ENCODE measurements around the gene CALCOCO1.

CALCOCO1 gene

DNA sequence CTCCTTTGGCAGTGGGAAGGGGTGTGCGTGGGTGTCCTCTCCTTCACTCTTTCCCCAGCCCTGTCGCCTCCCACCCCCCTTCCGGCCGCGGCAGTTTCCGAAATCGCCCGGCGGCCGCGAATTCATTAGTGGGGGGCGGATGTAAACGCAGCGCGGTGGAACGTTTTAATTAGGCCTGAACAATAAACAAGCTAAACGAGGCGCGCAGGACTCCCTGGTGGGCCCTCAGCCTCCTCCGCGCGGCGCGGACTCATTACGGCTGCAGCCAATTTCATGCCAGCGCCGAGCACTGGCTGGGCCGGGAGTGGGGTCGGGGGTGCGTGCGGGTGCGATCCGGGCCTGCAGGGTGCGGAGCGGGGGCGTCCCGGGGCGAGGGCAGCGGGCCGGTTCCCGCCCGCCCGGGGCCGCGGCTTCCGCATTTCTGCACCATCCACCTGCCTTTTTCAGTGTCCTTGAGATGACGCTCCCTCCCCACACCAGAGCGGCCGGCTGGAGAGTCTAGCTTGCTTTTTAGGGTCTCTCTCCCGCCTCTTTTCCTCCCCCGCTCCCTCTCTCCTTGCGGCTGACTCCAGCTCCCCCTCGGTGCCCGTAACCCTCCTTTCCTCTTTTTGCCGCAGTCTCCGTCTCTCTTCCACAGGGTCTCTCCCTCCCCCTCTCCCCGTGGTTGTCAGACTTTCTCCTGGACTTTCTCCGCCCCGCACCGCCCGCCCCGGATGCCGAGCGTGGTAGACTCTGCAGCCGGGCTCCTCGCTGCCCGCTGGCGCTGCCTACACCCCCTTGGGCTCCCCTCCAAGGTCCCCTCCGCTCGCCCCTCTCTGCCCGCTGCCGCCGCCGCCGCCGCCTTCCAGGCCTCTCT lies 24.3 kb upstream of the CALCOCO1 start, which contains the start of gene CISTR:
Gene CISTR, minus strand, starts transcription at position 644 of the 856 bp plus-strand sequence.
- no peak for DNase-seq

DNA sequence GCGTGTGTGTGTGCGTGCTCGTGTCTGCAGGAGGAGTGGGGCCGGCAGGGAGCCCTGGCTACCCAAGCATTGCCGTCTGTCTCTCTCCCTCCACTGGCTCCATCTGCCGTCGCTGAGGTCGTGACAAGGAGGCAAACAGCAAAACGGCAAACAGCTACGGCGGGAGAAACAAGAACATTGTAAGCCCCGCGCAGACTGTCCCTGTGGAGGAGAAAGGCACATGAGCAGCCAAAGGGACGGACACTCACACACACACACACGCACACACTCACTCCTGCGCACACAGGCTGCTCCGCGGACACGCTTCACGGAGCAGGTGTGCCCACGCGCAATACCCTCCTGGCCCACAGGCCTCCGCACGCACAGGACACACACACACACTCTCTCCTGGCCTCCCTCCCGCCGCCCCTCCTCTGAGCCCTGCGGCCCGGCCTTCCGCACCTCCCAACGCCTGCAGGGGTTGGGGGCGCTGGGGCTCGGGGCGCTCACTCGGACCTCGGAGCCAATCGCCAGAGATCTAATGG lies 23.6 kb upstream of the CALCOCO1 start:
- DNase-seq, result no peak

DNA sequence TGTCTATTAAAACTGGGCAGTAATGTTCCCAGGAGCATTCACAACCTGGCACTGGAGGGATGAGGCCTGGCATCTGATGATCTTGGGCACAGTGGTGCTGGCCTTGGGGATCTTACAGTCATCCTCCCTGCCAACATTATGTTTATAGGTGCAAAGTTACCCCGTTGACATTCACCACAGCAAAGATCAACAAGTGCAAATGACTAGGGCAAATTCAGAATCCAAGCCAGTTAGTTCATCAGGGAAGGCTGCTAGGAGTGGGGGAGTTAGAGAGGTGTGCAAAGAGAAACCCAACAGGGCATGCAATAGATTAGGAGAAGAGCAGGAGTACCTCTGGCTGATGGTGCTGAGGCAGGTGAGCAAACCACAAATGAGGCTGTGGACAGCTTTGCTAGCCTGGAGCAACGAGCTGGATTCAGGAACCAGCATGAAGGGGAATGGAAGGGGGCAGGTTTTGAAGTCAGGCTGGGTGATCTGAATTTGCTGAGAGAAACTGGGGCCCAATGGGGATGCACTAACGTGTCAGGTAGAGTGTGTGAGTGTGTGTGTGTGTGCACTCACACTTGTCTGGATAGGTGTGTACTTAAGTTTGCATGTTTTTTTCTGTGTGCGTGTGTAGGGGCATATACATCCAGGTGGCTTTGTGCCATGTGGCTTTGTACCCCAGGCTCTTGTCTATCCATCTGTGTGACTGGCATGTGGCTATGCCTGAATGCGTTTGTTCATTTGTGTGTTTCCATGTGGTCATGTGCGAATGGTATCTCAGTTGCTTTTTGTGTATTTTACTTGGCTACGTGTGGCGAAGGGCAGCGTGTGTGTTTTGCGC lies 22.9 kb upstream of the CALCOCO1 start:
- DNase-seq, result no peak

GRCh38 chr12:53748072-53748840 lies 21.0 kb upstream of the CALCOCO1 start:
- DNase-seq, result no peak

DNA sequence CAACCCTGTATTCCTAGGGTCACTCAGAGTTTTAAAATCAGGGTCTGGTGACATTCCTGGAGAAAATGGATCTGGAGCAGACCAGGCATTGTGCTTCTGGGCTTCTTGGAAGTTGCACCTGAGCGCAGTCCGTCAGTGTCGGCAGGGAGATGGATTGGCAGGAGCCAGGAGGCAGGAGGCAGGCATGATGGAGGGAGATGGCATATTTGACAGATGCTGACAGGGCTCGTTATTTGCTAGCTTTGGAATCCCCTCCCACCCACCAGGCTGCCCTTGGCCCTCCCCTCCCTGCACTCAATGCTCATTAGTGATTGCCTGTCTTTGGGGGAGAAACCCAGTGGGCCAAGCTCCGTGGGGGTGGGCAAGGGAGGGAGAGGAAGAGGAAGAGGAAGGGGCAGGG lies 19.8 kb upstream of the CALCOCO1 start:
- no peak for DNase-seq

DNA sequence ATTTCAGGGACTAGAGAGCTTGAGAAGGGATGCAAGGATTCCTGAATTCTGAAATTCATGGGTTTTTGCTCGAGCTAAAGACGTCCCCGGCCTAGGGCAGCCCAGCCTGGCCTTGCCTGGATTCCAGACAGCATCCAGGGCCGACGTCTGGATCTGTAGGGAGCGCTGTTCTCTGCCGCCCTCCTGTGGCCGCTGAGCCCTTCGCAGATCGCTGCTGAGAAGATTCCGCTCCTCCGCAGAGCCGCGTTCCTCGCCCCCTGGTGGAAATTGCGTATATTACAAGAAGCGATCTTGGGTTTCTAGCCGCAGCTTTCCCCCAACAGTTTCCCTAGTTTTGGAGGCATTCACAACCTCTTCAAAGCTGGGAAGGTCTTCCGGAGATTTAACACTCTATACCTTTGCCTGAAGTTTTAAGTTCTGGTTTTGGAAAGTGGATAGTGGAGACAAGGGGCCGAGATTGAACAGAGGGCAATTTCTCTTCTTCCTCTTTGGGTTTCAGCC lies 19.4 kb upstream of the CALCOCO1 start:
- DNase-seq, result peak; percentile 87

DNA sequence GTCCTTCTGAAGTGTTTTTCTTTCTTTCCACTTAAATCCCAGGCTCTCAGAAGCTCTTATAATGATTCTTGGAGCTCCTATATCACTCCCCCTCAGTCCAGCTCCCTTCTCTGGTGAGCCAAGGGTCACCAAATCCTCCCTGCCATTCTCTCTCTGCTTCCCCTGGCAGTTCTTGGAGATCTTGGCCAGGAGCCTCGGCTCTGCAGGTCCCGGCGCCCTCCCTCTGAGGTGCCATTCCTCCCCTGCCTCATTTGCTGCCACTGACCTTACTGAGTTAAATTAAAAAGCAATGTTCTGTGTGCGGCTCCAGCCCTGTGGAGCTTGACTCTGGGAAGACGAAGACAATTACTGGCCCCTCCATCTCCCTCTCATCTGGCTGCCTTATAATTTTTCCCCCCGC lies 17.5 kb upstream of the CALCOCO1 start:
- no peak for DNase-seq

DNA sequence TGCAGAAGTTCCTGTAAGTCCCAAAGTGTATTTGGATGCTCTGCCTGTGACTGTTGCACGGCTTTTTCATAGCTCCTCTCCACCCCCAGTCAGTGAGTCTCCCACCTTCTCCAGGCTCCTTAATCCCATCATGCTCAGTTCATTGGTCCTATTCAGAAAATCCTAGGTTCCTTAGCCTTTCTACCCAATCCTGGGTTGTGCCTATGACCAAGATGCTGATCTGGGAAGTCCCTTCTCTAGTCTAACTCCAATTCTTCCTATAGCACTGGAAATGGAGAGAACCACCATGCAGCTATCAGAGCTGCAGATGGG lies 16.8 kb upstream of the CALCOCO1 start:
- no peak for DNase-seq

GRCh38 chr12:53743266-53744129 lies 16.2 kb upstream of the CALCOCO1 start:
- peak; percentile 61 for DNase-seq

DNA sequence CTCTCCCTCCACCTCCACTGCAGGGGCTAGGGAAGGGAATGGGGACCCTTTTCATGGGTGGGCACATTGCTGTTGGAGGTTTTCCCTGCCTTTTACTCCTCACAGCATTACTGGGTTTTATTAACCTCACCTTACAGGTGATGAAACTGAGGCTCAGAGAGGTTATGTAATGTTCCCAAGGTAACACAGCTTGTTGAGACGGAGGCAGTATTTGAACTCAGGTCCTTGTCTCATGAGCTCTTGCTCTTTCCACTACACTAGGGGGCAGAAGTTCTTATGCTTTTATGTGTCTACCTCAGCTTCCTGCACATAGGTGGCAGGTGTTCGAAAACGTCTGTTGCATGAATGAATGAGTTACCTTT lies 12.9 kb upstream of the CALCOCO1 start:
- no peak for DNase-seq

- DNase-seq, result no peak
Measured at GRCh38 chr12:53739214-53740129, 12.2 kb upstream of the CALCOCO1 start.

DNA sequence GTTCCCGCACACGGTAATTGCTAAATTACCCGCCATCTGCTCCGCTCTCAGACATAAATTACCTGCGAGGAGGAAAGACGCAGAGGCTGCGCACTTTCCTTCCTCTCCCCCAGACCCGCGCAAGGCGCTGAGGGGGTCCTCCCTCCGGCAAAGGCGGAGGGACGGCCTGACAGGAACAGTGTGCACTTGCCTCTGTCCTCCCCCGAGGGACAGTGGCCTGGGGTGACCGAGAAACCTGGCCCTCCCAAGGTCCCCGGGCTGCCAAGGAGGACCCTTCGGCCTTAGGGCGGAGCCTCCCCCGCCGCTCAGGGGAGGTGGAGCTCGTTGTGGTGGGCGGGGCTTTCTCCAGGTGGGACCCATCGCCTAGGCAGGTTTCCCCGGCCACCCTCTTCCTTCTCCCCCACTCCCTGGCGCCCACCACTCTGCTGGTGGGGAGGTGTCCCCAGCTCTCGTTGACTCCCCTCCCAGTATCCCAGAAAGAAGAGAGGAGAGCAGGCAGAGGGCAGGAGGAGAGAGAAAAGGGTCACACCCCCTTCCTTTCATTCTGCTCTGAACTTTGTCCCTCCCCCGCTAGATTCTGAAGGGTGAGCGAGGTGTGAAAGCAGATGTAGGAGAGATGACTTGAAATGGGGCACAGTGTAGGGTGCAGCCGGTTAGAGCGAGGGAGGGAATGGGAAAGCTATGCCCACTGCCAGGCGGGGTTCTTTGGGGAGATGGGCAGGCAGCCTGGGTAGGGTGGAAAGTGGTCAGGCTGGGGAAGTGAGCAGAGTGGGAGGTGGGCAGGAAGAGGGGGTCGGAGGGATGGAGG lies 11.4 kb upstream of the CALCOCO1 start:
- no peak for DNase-seq

GRCh38 chr12:53737951-53738405 lies 10.7 kb upstream of the CALCOCO1 start:
- DNase-seq, result no peak

GRCh38 chr12:53737093-53737808 lies 10.0 kb upstream of the CALCOCO1 start:
- no peak for DNase-seq

- DNase-seq, result no peak
Measured at GRCh38 chr12:53736592-53736991, 9.3 kb upstream of the CALCOCO1 start.

DNA sequence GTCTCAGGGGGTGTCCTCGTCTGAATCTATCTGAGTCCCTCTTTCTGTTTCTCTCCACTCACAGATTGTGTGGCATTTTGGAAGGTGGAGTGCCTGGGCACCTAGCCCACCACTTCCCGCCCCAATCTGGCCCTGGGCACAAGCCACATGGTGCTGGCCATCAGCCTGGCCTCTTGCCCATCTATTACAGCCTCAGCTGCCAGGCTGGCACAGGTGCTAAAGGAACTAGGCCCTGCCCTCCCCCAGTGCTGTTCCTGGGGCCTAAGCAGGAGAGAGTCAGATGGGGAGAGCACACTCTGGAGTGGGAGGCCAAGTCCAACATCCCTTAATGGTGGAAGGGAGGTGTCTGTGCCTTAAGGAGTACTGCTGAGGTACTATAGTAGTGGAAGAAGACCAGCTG lies 8.3 kb upstream of the CALCOCO1 start:
- DNase-seq, result no peak

GRCh38 chr12:53734425-53734824 lies 7.2 kb upstream of the CALCOCO1 start:
- DNase-seq, result no peak

DNA sequence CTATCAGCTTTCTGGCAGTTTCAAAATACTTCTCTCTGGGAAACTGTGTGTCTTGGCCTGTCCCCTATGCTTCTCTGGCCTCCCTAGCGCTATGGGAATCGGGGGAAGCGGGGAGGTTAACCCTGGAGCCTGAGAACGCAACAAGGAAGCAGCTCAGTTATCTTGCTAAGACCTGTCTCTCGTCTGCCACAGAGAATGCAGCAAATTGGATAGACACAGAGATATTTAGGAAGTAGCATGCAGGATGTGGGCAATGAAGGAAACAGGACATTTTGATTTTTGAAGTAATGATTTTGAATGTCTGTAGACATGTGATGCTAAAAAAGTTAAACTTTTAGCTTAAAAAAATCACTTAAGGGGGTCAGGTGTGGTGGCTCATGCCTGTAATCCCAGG lies 6.6 kb upstream of the CALCOCO1 start:
- DNase-seq, result no peak
